ENCODE measurements around the gene KNDC1. TPM values are rescaled to one million over a fixed set of nuclear protein-coding genes. Genes with fewer than 3 reads are reported as not detected.

Gene KNDC1
- total and polyA plus RNA-seq, 2 donors (not counting 3 experiments of a cell fraction or from before 2014, with no cell fraction given): not detected

GRCh38 chr10:133129859-133130495, 30.0 kb upstream of the KNDC1 start:
- ChIA-PET POLR2A (no interaction called here), CTCF (no interaction called here)
- H3K9ac ChIP-seq (replicated peaks; ENCODE audit: extremely low read depth, insufficient read depth, low read length): no peak overlapping the region
- no peak overlapping the region for H2AFZ ChIP-seq (ENCODE audit: low read depth, low read length)
- no peaks in the 10 kb centered on the region for H4K20me1 ChIP-seq (replicated peaks; ENCODE audit: control insufficient read depth, extremely low read depth, insufficient read depth, low read length)
- dilution Hi-C loops (cut with MboI; ENCODE audit: extremely low pct_ligation_motif_present, low sequenced_read_pairs) (no loop called here), intact Hi-C loops (cut with micrococcal nuclease) (no loop called here)
- H3K4me3 ChIP-seq (replicated peaks in 1 of 3; ENCODE audit: insufficient read depth in 1 of 3, low read depth in 1 of 3, low read length in 3 of 3): no peak overlapping the region
- no peaks in the 10 kb centered on the region for H3K4me1 ChIP-seq (ENCODE audit: control insufficient read depth, extremely low read depth, insufficient read depth, low read length)
- H3K79me2 ChIP-seq (ENCODE audit: control insufficient read depth, insufficient read depth, low read length): no peaks in the 10 kb centered on the region
- no TSS peak for BruUV-seq (replicated peaks)
- no peak overlapping the region for H3K4me2 ChIP-seq (ENCODE audit: insufficient read depth, low read length)
- FAIRE-seq (no peak), DNase-seq (ENCODE audit: low read depth, low spot score) (no peak)
- no peak overlapping the region for H3K27ac ChIP-seq (ENCODE audit: insufficient read depth, low read depth, low read length)
- TF ChIP-seq FOS (IDR thresholded peaks at IDR 0.05; ENCODE audit: borderline replicate concordance, insufficient read depth, low read length): no peak
- TF ChIP-seq GATA2 (IDR thresholded peaks at IDR 0.05; ENCODE audit: insufficient read depth, insufficient read length, low read depth, low read length): no peak
- no peak for TF ChIP-seq MAX (IDR thresholded peaks at IDR 0.05; ENCODE audit: insufficient read depth, insufficient read length)
- no peak for TF ChIP-seq EZH2 (IDR thresholded peaks at IDR 0.05; ENCODE audit: borderline replicate concordance, low read depth, low read length, severe bottlenecking)
- TF ChIP-seq JUN (IDR thresholded peaks at IDR 0.05; ENCODE audit: borderline replicate concordance, insufficient read depth, insufficient read length, low read depth): no peak
- TF ChIP-seq CTCF (IDR thresholded peaks at IDR 0.05; ENCODE audit: extremely low read depth in 1 of 2, insufficient read depth in 1 of 2, low read depth in 1 of 2, low read length in 2 of 2): no peak
- no peaks in the 10 kb centered on the region for H3K27me3 ChIP-seq (ENCODE audit: control insufficient read depth in 2 of 2, insufficient read depth in 2 of 2, low read length in 2 of 2)
- H3K9me1 ChIP-seq (replicated peaks; ENCODE audit: control insufficient read depth, extremely low read depth, insufficient read depth, low read length): no peaks in the 10 kb centered on the region
- no peaks in the 10 kb centered on the region for H3K36me3 ChIP-seq (ENCODE audit: control insufficient read depth in 2 of 2, extremely low read depth in 1 of 2, insufficient read depth in 2 of 2, low read length in 2 of 2)
- no peaks in the 10 kb centered on the region for H3K9me3 ChIP-seq (replicated peaks; ENCODE audit: control insufficient read depth, insufficient read depth, low read length)
